Gastrocnemius medialis (tissue), 4 donors: Measurements from ENCODE around the gene STAP2.
"Not testable (repeated sequence)": the region's sequence is repeated elsewhere in the genome, so short reads cannot be mapped to it uniquely, and the experiment has no call there.

Experiments
- CTCF ChIP-seq, 5 experiments: fragments of 450-650 bp in 3 of 5; fragments of 200-600 bp in 2 of 5; sonication (generic) in 2 of 5; IDR thresholded peaks in 4 of 5; conservative IDR thresholded peaks in 1 of 5; 1 replicate in 4 of 5; 2 replicates in 1 of 5; pipeline ENCODE4 v1.5.1; 2016 to 2019; ENCODE audit warnings: antibody characterized with exemption in 5 of 5, mild to moderate bottlenecking in 3 of 5, moderate library complexity in 3 of 5
- POLR2A ChIP-seq, 2 donors: fragments of 450-650 bp; IDR thresholded peaks; one replicate each; pipeline ENCODE4 v1.6.1; 2017; ENCODE audit warnings: antibody characterized with exemption in 2 of 2, mild to moderate bottlenecking in 2 of 2, moderate library complexity in 2 of 2

DNA sequence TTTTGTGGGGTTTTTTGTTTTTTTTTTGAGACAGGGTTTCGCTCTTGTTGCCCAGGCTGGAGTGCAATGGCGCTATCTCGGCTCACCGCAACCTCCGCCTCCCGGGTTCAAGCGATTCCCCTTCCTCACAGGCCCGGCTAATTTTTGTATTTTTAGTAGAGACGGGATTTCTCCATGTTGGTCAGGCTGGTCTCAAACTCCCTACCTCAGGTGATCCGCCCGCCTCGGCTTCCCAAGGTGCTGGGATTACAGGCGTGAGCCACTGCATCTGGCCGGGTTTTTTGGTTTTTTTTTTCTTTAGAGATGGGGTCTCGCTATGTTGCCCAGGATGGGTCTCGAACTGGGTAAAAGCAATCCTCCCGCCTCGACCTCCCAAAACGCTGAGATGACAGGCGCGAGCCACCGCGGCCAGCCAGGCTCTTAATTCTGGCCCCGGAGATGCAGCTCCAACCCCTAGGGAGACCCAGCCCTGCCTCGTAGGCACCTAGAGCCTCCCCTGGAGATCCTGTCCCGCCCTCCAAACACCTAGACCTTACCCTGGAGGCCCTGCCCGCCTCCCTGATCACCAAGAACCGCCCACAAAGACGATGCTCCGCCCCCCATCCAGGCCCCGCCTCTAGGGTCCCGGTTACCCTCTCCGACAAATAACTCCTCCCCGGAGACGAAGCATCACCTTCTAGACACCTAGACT lies 9.5 kb downstream of the STAP2 start:
- not testable (repeated sequence) for TF ChIP-seq POLR2A (IDR thresholded peaks at IDR 0.05); CTCF (IDR thresholded peaks at IDR 0.05 in 4 of 5, conservative IDR thresholded peaks at IDR 0.05 in 1 of 5)
